ENCODE results near the gene CPE.

DNA sequence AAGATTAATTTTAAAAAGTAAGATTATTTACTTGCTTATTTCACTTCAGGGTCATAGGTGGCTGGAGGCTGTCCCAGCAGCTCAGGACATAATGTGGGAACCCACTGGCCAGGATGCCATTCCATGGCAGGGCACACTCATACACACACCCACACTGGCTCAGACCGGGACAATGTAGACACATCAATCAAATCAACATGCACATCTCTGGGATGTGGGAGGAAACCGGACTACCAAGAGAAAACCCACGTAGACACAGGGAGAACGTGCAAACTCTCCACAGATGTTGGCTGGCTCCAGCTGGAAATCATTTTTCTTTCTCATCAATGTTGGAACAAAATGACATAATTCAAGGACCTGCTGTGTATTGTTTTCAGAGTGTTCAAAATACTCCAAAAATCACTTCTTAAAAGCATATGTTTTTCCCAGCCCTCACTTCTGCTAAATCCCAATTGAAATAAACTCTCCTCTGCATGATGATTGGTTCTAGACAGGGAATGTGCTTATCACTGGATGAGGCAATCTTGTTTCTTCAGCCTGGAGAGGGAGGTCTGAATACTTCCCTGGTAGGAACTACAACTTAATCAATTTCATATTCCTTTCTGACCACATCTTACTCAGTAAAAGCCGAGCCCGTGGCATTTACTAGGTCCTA lies 18.6 kb upstream of the CPE start:
- TF ChIP-seq CTCF (IDR thresholded peaks at IDR 0.05) (no peak), POLR2AphosphoS5 (IDR thresholded peaks at IDR 0.05; ENCODE audit: low read depth, low read length) (no peak), SIN3A (IDR thresholded peaks at IDR 0.05; ENCODE audit: borderline replicate concordance, insufficient read depth, low read depth, low read length) (no peak)

Data from Panc1 (cell line).